Glutamatergic neuron (in vitro differentiated cells): ENCODE measurements around the gene DVL1. TPM values are rescaled to one million over a fixed set of nuclear protein-coding genes. Genes with fewer than 3 reads are reported as not detected.
A peak's percentile ranks its signal among the peaks of the same experiment; 100 is the strongest.

Experiments used
- DNase-seq: peaks from one replicate; pipeline ENCODE4 v3.0.0; 2022
- H3K27ac Mint-ChIP-seq: one replicate; pipeline ENCODE4 v1.8.0; 2020; ENCODE audit warnings: mild to moderate bottlenecking, mixed read lengths, inconsistent platforms; ENCODE audit not compliant: unreplicated experiment
- H3K27me3 Mint-ChIP-seq: one replicate; pipeline ENCODE4 v1.8.0; 2020; ENCODE audit warnings: mild to moderate bottlenecking, moderate library complexity, mixed read lengths, inconsistent platforms; ENCODE audit not compliant: unreplicated experiment
- H3K36me3 Mint-ChIP-seq: one replicate; pipeline ENCODE4 v1.8.0; 2020; ENCODE audit warnings: mild to moderate bottlenecking, mixed read lengths, inconsistent platforms; ENCODE audit not compliant: unreplicated experiment
- H3K4me1 Mint-ChIP-seq: one replicate; pipeline ENCODE4 v1.8.0; 2020; ENCODE audit warnings: mild to moderate bottlenecking, low read depth, mixed read lengths, inconsistent platforms; ENCODE audit not compliant: unreplicated experiment
- H3K4me3 Mint-ChIP-seq: one replicate; pipeline ENCODE4 v1.8.0; 2020; ENCODE audit warnings: mild to moderate bottlenecking, mixed read lengths, inconsistent platforms; ENCODE audit not compliant: unreplicated experiment
- H3K9me3 Mint-ChIP-seq: one replicate; pipeline ENCODE4 v1.8.0; 2020; ENCODE audit warnings: mild to moderate bottlenecking, moderate library complexity, mixed read lengths, inconsistent platforms; ENCODE audit not compliant: unreplicated experiment
- CTCF ChIP-seq: fragments of 200-600 bp; sonication (generic); IDR thresholded peaks from one replicate; pipeline ENCODE4 v1.5.0; 2021; ENCODE audit not compliant: partially characterized antibody, unreplicated experiment
- total RNA-seq: library from RNA; stranded (reverse); fragmentation: NEBNext Ultra II Directional; extraction: Animal tissue kit (Norgen Biotek cat#: 25700); gene quantifications from one replicate; pipeline ENCODE4 v1.2.1, GENCODE V29; 2021; ENCODE audit not compliant: unreplicated experiment

DVL1 gene
- total RNA-seq, 1 donor from 2014 or later = 124 TPM

DNA sequence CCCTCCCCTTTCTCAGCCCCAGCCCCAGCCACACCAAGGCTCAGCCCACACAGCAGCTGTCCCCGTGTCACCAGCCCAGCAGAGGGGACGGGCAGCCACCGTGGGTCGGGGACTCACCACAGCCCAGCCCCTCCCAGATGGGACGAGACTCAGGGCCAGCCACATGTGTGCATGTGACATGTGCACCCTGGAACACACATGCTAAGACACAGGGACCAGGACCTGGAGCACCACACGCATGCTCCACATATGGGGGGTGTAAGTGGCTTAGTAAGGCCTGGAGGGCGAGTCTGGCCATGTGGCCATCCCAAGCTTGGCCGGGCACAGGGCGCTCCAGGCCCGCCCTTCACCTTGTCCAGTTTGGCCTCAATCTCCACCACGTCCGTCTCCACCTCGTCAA is 45.5 kb downstream of the DVL1 start:
- no peak for DNase-seq
- H3K27ac Mint-ChIP-seq = peak overlapping the region; percentile 84
- H3K4me3 Mint-ChIP-seq = peak overlapping the region; percentile 77
- peaks cover 6% of the 10 kb centered on the region for H3K4me1 Mint-ChIP-seq
- no peaks in the 10 kb centered on the region for H3K36me3 Mint-ChIP-seq
- H3K9me3 Mint-ChIP-seq = peaks cover 27% of the 10 kb centered on the region
- TF ChIP-seq CTCF = no peak
- H3K27me3 Mint-ChIP-seq = peaks cover 39% of the 10 kb centered on the region

GRCh38 chr1:1302951-1303509 is 46.2 kb downstream of the DVL1 start:
- DNase-seq = peak; percentile 57
- Mint-ChIP-seq H3K27ac (peak overlapping the region; percentile 86), H3K27me3 (peaks cover 42% of the 10 kb centered on the region), H3K9me3 (peaks cover 30% of the 10 kb centered on the region), H3K4me1 (peaks cover 6% of the 10 kb centered on the region), H3K4me3 (peak overlapping the region; percentile 70), H3K36me3 (no peaks in the 10 kb centered on the region)
- no peak for TF ChIP-seq CTCF

- peak; percentile 69 for TF ChIP-seq CTCF
- Mint-ChIP-seq H3K27ac (peak overlapping the region; percentile 52), H3K27me3 (peaks cover 41% of the 10 kb centered on the region), H3K9me3 (peaks cover 30% of the 10 kb centered on the region), H3K36me3 (no peaks in the 10 kb centered on the region), H3K4me1 (peaks cover 6% of the 10 kb centered on the region), H3K4me3 (no peak overlapping the region)
- DNase-seq = peak; percentile 45
These were observed 47.2 kb downstream of the DVL1 start for GRCh38 chr1:1302006-1302430.

- peak; percentile 16 for DNase-seq
- peaks cover 6% of the 10 kb centered on the region for H3K4me1 Mint-ChIP-seq
- H3K4me3 Mint-ChIP-seq = no peak overlapping the region
- peaks cover 36% of the 10 kb centered on the region for H3K27me3 Mint-ChIP-seq
- H3K27ac Mint-ChIP-seq = peak overlapping the region; percentile 90
- TF ChIP-seq CTCF = peak; percentile 13
- H3K9me3 Mint-ChIP-seq = peaks cover 21% of the 10 kb centered on the region
- no peaks in the 10 kb centered on the region for H3K36me3 Mint-ChIP-seq
These were observed 48.9 kb downstream of the DVL1 start for GRCh38 chr1:1300352-1300739.

GRCh38 chr1:1299686-1300351 is 49.4 kb downstream of the DVL1 start:
- peak; percentile 36 for DNase-seq
- peaks cover 6% of the 10 kb centered on the region for H3K4me1 Mint-ChIP-seq
- H3K27ac Mint-ChIP-seq = peak overlapping the region; percentile 90
- peak; percentile 73 for TF ChIP-seq CTCF
- peak overlapping the region; percentile 30 for H3K4me3 Mint-ChIP-seq
- H3K27me3 Mint-ChIP-seq = peaks cover 39% of the 10 kb centered on the region
- H3K36me3 Mint-ChIP-seq = no peaks in the 10 kb centered on the region
- peaks cover 21% of the 10 kb centered on the region for H3K9me3 Mint-ChIP-seq
